GM12891 (cell line): ENCODE measurements around the gene CRAMP1.

Experiments
- DNase-seq: peaks from one replicate; pipeline ENCODE4 v3.0.0; 2011; ENCODE audit warnings: low spot score; ENCODE audit not compliant: insufficient read length
- FAIRE-seq: peaks from 2 replicates; lab custom pipeline; 2011; peaks lifted over from hg19 to GRCh38; lab: Jason Lieb, UNC
- PAX5 ChIP-seq: IDR thresholded peaks from 2 replicates; pipeline ENCODE4 v1.6.1; 2011; ENCODE audit warnings: low read length, moderate library complexity, mild to moderate bottlenecking; ENCODE audit not compliant: insufficient read depth, severe bottlenecking
- POLR2A ChIP-seq: IDR thresholded peaks from 2 replicates; pipeline ENCODE4 v1.6.1; 2011; ENCODE audit warnings: low read depth, low read length, control low read depth
- POLR2AphosphoS5 ChIP-seq: IDR thresholded peaks from 2 replicates; pipeline ENCODE4 v1.6.1; 2011; ENCODE audit warnings: low read depth, low read length, control low read depth
- POU2F2 ChIP-seq: IDR thresholded peaks from 2 replicates; pipeline ENCODE4 v1.6.1; 2011; ENCODE audit warnings: low read depth, mild to moderate bottlenecking, control low read depth, low read length, moderate library complexity
- SPI1 ChIP-seq: IDR thresholded peaks from 2 replicates; pipeline ENCODE4 v1.6.1; 2011; ENCODE audit warnings: low read depth, low read length, control low read depth
- TAF1 ChIP-seq: IDR thresholded peaks from 2 replicates; pipeline ENCODE4 v1.6.1; 2011; ENCODE audit warnings: low read depth, low read length, control low read depth

Gene CRAMP1

DNA sequence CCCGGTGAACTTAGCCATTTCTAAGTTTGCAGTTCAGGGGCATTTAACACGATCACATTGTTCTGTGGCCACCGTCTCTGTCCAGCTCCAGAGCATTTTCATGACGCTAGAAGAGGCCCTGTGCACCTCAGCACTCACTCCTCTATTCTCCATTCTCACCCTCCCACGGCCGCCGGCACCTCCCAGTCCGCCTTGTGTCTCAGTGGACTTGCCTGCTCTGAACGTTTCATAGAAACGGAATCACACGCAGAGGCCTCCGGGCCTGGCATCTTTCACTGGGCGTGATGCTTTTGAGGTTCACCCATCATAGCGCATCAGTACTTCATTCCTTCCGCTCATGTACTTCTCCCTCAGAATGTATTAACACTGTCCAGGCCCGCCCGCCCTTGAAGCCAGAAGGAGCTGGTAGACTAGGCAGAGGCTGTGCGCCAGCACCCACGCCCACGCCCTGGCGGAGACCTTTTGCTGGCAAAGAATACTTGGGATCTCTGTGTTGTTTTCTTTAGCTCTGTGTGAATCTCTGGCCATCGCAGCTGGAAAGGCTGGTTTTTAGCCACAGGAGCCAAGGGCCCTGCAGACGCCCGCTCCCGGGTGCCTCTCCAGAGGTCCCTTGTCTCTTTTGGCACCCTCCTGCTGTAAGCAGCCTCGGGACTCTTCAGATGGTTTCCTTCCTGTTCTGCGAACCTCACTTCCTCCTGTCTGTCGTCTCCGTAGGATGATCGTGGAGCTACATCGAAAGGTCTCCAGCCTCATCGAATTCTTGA, 42.5 kb downstream of the CRAMP1 start:
- no peak for TF ChIP-seq TAF1
- no peak for TF ChIP-seq PAX5
- TF ChIP-seq POLR2A: no peak
- no peak for TF ChIP-seq POU2F2
- no peak for TF ChIP-seq POLR2AphosphoS5
- TF ChIP-seq SPI1: no peak
- no peak for DNase-seq
- FAIRE-seq: no peak

DNA sequence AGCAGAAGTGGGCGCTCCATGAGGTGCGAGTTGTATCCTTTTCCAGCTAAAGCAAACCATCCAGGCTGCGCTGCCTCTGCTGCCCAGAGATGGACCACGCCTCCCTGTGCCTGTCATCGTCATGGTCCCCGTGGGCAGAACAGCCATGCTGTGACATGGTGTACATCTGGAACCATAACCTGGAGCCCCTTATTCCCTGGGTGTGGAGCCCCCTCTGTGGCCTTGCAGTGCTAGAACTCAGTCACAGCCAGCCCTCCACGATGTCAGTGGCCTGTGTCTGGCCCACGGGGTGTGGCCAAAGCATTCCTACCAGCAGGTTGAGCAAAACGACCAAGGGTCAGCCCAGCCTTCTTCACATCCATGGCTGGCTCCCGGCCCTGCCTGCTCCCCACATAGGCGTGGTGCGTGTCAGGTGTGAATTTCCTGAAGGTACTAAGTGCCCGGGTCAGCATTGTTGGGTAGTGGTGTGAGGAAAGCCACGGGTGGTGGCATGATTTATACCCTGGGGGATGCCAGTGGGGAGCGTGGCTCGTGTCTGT, 43.2 kb downstream of the CRAMP1 start:
- no peak for TF ChIP-seq SPI1
- no peak for TF ChIP-seq POLR2AphosphoS5
- TF ChIP-seq POLR2A: no peak
- no peak for TF ChIP-seq POU2F2
- no peak for TF ChIP-seq PAX5
- TF ChIP-seq TAF1: no peak
- no peak for FAIRE-seq
- no peak for DNase-seq

DNA sequence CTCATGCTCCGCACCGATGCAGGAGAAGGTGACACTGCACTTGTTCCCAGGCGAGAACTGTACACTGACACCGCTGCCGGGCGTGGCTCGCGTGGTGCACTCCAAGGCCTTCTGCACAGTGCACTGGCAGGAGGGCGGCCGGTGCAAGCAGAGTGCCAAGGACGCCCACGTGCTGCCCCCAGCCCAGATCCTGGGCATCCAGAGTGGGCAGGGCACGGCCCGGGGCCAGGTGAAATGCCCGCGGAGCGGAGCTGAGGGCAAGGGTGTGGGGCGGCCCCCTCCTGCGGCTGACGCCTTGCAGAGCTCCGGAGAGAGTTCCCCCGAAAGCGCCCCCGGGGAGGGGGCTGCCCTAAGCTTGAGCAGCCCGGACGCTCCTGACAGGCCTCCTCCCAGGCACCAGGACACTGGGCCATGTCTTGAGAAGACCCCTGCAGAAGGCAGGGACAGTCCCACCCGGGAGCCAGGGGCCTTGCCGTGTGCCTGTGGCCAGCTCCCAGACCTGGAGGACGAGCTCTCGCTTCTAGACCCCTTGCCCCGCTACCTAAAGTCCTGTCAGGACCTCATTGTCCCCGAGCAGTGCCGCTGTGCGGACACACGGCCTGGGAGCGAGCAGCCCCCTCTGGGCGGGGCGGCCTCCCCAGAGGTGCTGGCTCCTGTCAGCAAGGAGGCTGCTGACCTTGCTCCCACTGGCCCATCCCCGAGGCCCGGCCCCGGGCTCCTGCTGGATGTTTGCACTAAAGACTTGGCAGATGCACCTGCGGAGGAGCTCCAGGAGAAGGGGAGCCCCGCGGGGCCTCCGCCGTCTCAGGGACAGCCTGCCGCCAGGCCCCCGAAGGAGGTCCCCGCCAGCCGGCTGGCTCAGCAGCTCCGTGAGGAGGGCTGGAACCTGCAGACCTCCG, 44.0 kb downstream of the CRAMP1 start:
- no peak for FAIRE-seq
- DNase-seq: no peak

DNA sequence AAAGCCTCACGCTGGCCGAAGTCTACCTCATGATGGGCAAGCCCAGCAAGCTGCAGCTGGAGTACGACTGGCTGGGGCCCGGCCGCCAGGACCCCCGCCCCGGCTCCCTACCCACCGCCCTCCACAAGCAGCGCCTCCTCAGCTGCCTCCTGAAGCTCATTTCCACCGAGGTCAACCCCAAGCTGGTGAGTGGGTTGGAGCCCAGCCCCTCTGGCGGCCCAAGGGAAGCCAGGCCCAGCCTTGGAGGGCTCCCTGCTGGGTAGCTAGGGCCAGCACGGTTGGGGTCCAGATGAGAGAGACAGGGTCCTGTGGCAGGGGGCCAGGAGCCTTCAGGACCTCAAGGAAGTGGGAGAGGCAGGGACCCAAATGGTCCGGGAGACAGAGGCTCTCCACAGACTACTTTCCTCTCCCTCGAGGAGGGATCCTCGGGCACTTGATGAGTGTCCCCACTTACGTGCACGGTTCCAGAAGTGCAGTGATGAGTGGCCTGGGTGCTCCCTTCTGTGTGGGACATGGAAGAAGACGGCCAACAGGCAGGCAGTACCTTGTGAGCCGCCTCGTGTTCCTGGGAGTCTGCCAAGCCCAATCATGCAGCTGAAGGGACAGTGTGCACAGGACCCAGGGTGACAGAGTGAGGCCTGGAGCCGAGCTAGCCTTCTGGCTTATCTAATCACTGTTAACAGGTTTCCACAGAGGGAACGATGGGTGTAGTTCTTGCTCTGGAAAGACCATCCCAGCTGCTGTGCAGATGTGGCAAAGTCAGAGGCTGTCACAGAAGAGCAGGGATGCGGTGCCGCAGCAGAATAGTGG, 44.9 kb downstream of the CRAMP1 start:
- no peak for TF ChIP-seq POU2F2
- FAIRE-seq (no peak), DNase-seq (no peak)

More for the DNA sequence above, 44.0 kb downstream of the CRAMP1 start:
- TF ChIP-seq POLR2A: no peak
- TF ChIP-seq POU2F2: no peak
- TF ChIP-seq PAX5: no peak
- TF ChIP-seq SPI1: no peak
- no peak for TF ChIP-seq TAF1
- TF ChIP-seq POLR2AphosphoS5: no peak

DNA sequence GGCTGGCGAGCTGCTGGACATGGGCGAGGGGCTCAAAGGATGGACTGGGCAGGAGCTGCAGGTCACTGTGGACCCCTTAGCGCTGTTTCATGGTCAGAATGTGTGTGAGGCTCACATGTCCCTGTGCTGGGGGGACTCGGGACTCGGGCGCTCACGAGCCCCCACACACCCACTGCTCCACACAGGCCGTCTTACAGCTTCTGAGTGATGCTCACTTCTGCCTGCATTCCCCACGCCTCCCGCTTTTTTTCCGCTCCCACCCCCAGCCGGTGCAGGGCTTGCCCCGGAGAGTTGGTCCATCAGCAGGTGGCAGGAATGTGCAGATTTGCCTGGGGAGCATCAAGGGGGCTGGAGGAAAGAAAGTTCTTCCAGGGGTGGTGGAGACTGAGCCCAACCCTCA, 45.7 kb downstream of the CRAMP1 start:
- no peak for FAIRE-seq
- no peak for DNase-seq
- TF ChIP-seq POU2F2: no peak
- TF ChIP-seq PAX5: no peak
- TF ChIP-seq POLR2AphosphoS5: no peak
- TF ChIP-seq TAF1: no peak
- no peak for TF ChIP-seq SPI1

DNA sequence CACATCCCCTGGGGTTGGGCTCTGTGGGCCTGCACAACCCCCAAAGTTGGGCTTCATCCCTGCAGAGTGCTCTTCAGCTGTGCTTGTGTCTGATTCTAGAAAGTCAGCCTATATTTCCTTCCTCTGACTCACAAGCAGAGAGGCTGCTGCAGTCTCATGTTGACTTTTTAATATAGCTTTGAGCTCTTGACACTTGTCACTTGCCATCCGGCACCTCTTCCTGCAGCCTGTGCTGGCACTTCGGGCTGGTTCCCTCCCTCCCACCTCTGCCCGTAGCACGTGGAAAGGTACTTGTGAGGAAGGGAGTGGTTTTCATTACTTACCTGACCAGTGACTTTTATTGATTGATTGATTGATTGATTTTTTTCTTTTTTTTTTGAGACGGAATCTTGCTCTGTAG, 46.9 kb downstream of the CRAMP1 start:
- TF ChIP-seq POU2F2: no peak
- no peak for TF ChIP-seq POLR2A
- no peak for TF ChIP-seq POLR2AphosphoS5
- no peak for TF ChIP-seq PAX5
- no peak for TF ChIP-seq TAF1
- TF ChIP-seq SPI1: no peak
- no peak for DNase-seq
- FAIRE-seq: no peak

DNA sequence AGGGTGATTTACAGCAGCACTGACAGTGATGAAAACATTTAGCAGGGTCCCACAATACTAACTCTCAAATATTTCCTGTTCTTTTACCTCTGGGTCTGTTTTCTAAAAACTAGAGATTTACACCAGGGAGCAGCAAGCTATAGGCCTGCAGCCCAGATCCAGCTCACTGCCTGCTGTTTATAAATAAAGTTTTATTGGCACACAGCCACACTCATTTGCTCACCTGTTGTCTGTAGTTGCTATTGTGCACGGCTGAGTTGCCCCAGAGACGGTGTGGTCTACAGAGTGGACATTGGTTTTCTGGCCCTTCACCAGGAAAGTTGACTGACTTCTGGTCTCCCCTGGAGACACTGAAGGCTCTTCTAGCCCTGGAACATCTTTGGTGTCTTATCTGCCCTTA, 49.7 kb downstream of the CRAMP1 start:
- no peak for TF ChIP-seq PAX5
- TF ChIP-seq POU2F2: no peak
- no peak for TF ChIP-seq TAF1
- TF ChIP-seq POLR2A: no peak
- TF ChIP-seq POLR2AphosphoS5: no peak
- TF ChIP-seq SPI1: no peak
- FAIRE-seq (no peak), DNase-seq (no peak)

DNA sequence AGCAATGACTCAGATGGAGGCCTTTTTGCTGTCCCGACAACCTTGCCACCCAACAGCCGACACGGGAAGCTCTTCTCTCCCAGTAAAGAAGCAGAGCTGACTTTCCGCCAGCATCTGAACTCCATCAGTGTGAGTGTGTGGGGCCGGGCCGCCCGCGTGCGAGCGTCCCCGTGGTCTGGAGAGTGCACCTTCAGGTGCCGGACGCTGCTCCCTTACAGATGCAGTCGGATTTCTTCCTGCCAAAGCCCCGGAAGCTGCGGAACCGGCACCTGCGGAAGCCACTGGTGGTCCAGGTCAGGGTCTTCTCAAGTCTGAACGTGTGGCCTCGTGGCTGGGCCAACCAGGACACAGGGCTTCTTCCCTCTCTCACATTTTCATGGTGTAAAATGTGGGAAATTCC, 50.4 kb downstream of the CRAMP1 start:
- DNase-seq: no peak
- FAIRE-seq: no peak
- TF ChIP-seq POU2F2: no peak
- TF ChIP-seq POLR2AphosphoS5: no peak
- TF ChIP-seq PAX5: no peak
- TF ChIP-seq SPI1: no peak
- TF ChIP-seq TAF1: no peak
- no peak for TF ChIP-seq POLR2A

DNA sequence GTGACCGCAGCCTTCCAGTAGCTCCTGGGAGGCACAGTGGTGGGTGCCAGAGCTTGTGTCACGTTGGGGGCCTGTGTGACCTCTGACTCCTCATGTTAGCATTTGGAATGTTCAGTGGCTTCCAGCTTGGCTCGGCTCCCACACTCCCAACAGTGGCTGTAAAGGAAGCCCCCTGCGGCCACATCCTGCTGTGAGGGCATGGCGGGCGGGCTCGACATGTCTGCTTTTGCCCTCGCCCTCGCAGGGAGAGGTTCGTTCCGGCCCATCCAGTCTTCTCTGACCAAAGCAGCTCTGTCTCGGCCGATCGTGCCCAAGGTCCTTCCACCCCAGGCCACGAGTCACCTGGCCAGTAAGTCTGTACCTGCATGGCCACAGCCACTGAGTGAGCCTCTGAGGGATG, 53.7 kb downstream of the CRAMP1 start:
- TF ChIP-seq PAX5: no peak
- no peak for TF ChIP-seq POLR2AphosphoS5
- TF ChIP-seq TAF1: no peak
- no peak for TF ChIP-seq POU2F2
- no peak for TF ChIP-seq SPI1
- DNase-seq (no peak), FAIRE-seq (no peak)
